Stimulated activated CD4-positive, alpha-beta T cell treated with anti-CD3 and anti-CD28 coated beads, Interleukin-2, amount 100 ng/mL, for 4 hours (primary cell): ENCODE results near the gene LRBA.
"Not testable (repeated sequence)": the region's sequence is repeated elsewhere in the genome, so short reads cannot be mapped to it uniquely, and the experiment has no call there.

Experiments used
- DNase-seq: peaks from one replicate; pipeline ENCODE4 v3.0.0-alpha.2; 2020; ENCODE audit warnings: low read depth

Gene LRBA

GRCh38 chr4:150974252-150974640, 40.8 kb downstream of the LRBA start:
- DNase-seq: no peak

- no peak for DNase-seq
These were observed 41.3 kb downstream of the LRBA start for GRCh38 chr4:150973626-150974251.

- DNase-seq: no peak
These were observed 42.5 kb downstream of the LRBA start for GRCh38 chr4:150972592-150972991.

- no peak for DNase-seq
These were observed 43.2 kb downstream of the LRBA start for GRCh38 chr4:150971901-150972300.

GRCh38 chr4:150970685-150971151, 44.4 kb downstream of the LRBA start:
- DNase-seq: no peak

- DNase-seq: no peak
These were observed 50.3 kb downstream of the LRBA start for GRCh38 chr4:150964754-150965153.

- not testable (repeated sequence) for DNase-seq
These were observed 51.3 kb downstream of the LRBA start for GRCh38 chr4:150963602-150964345.

GRCh38 chr4:150962245-150962644, 52.8 kb downstream of the LRBA start:
- DNase-seq: no peak

GRCh38 chr4:150961566-150961965, 53.5 kb downstream of the LRBA start:
- DNase-seq: no peak

GRCh38 chr4:150960818-150961217, 54.3 kb downstream of the LRBA start:
- no peak for DNase-seq

- no peak for DNase-seq
These were observed 55.0 kb downstream of the LRBA start for GRCh38 chr4:150960079-150960478.

GRCh38 chr4:150957981-150958380, 57.1 kb downstream of the LRBA start:
- DNase-seq: not testable (repeated sequence)

- not testable (repeated sequence) for DNase-seq
These were observed 58.0 kb downstream of the LRBA start for GRCh38 chr4:150957095-150957494.

- not testable (repeated sequence) for DNase-seq
These were observed 61.2 kb downstream of the LRBA start for GRCh38 chr4:150953916-150954315.

- no peak for DNase-seq
These were observed 62.8 kb downstream of the LRBA start for GRCh38 chr4:150952167-150952845.

- DNase-seq: no peak
These were observed 64.3 kb downstream of the LRBA start for GRCh38 chr4:150950657-150951288.

- no peak for DNase-seq
These were observed 65.1 kb downstream of the LRBA start for GRCh38 chr4:150949943-150950342.

GRCh38 chr4:150949342-150949741, 65.7 kb downstream of the LRBA start:
- no peak for DNase-seq

- no peak for DNase-seq
These were observed 66.4 kb downstream of the LRBA start for GRCh38 chr4:150948710-150949109.

GRCh38 chr4:150948074-150948473, 67.0 kb downstream of the LRBA start:
- no peak for DNase-seq

- no peak for DNase-seq
These were observed 70.4 kb downstream of the LRBA start for GRCh38 chr4:150944660-150945059.

GRCh38 chr4:150943818-150944217, 71.3 kb downstream of the LRBA start:
- no peak for DNase-seq

GRCh38 chr4:150943126-150943525, 72.0 kb downstream of the LRBA start:
- no peak for DNase-seq
